IPS-18c (cell line): Measurements from ENCODE around the gene TTC19.

Experiments
- H3K4me3 ChIP-seq: 2 replicates; pipeline ENCODE4 v1.7.0; 2013; ENCODE audit warnings: low read depth, mild to moderate bottlenecking, low read length, moderate library complexity; ENCODE audit not compliant: insufficient read depth
- H3K9me3 ChIP-seq: one replicate; pipeline ENCODE4 v1.6.1; 2013; ENCODE audit warnings: mild to moderate bottlenecking, low read length, moderate library complexity; ENCODE audit not compliant: control insufficient read depth, insufficient read depth

The TTC19 gene, protein sequence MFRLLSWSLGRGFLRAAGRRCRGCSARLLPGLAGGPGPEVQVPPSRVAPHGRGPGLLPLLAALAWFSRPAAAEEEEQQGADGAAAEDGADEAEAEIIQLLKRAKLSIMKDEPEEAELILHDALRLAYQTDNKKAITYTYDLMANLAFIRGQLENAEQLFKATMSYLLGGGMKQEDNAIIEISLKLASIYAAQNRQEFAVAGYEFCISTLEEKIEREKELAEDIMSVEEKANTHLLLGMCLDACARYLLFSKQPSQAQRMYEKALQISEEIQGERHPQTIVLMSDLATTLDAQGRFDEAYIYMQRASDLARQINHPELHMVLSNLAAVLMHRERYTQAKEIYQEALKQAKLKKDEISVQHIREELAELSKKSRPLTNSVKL

GRCh38 chr17:15999141-15999973 lies at the start of gene TTC19, which contains the start of gene ZSWIM7:
TTC19 (plus strand) TSS chr17:15999824; CDS start chr17:15999849, 25 bp downstream.
ZSWIM7 (minus strand) TSS chr17:15999704; CDS start chr17:15999594, 110 bp downstream.
- H3K9me3 ChIP-seq = no peaks in the 10 kb centered on the region
- peak within 1 kb of the TSS; percentile 92 for H3K4me3 ChIP-seq

- no peaks in the 10 kb centered on the region for H3K9me3 ChIP-seq
- no peak overlapping the region for H3K4me3 ChIP-seq
These were observed 48.1 kb upstream of the TTC19 start for GRCh38 chr17:15951368-15952047.

DNA sequence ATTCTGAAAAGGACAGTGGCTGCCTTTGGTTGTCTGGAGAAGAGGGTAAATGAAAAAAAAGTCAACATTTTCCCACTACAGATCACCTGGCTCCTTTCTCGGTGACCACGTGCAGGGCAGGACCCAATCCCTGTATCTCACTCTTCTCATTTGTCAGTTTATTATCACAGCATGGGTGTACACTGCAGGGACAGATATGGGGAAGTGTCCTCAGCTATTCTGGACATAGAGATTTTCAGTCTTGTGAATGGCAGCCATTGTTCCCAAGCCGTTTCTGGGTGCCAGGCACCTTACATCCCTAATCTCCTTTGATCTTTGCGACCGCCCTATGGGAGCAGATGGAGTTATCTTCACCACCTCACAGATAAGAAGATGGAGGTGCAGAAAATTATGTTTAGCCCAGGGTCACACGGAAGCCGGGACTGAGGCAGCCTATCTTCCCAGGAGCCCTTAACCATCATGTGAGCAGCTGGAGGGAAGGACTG lies 47.5 kb upstream of the TTC19 start:
- H3K9me3 ChIP-seq = no peaks in the 10 kb centered on the region
- H3K4me3 ChIP-seq = no peak overlapping the region

- Histone ChIP-seq H3K9me3 (no peaks in the 10 kb centered on the region), H3K4me3 (no peak overlapping the region)
These were observed 46.5 kb upstream of the TTC19 start for GRCh38 chr17:15952916-15953790.

- no peak overlapping the region for H3K4me3 ChIP-seq
These were observed 45.4 kb upstream of the TTC19 start for GRCh38 chr17:15954222-15954621.

DNA sequence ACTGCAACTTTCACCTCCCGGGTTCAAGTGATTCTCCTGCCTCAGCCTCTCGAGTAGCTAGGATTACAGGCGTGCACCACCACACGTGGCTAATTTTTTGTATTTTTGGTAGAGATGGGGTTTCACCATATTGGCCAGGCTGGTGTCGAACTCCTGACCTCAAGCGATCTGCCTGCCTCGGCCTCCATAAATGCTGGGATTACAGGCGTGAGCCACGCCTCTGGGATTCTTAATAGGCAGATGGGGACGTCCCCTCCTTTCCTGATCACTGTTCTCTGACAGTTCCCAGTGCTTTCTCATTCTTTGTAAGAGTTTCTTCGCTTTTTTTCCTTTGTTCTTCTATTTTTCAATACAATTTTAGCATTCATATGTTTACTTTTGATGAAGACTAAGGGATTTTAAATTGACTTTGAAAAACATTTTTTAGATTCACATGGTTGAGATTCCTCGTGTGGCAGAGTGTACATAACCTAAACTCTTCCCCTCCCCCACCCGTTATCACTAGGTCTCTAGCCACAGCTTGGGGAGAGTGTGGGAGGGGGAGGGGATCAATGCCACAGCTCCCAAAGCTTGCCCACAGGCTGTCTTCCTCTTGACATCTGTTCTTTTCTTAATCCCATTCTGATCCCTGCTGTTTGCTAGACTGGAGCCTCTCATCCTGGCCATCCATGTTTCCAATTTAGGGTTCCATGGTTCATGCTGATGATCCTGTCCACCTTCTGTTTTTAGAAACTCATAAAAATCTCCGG lies 43.7 kb upstream of the TTC19 start:
- H3K4me3 ChIP-seq = no peak overlapping the region
- no peaks in the 10 kb centered on the region for H3K9me3 ChIP-seq

More at GRCh38 chr17:15954222-15954621, 45.4 kb upstream of the TTC19 start:
- H3K9me3 ChIP-seq = no peaks in the 10 kb centered on the region

DNA sequence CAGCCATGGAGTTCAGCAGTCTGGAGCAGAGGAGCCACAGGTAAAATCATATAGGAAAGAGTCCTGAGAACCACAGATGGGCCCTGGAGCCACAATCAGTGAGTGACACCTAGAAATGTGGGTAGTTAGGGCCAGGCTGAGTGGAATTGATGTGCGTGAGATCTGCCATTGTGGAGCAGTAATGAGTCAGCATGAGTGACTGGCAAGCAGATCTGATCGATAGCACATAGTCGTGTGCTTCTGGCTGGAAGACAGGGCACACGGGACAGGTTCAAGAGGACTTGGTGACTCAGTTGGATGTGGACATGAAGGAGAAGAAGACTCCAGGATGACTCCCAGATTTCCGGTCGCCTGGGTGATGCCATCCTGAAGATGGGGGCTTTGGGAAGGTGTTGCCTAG lies 42.4 kb upstream of the TTC19 start:
- Histone ChIP-seq H3K9me3 (no peaks in the 10 kb centered on the region), H3K4me3 (no peak overlapping the region)

- H3K4me3 ChIP-seq = no peak overlapping the region
These were observed 41.9 kb upstream of the TTC19 start for GRCh38 chr17:15957608-15958307.

GRCh38 chr17:15958484-15958854 lies 41.2 kb upstream of the TTC19 start:
- Histone ChIP-seq H3K9me3 (no peaks in the 10 kb centered on the region), H3K4me3 (no peak overlapping the region)

More at GRCh38 chr17:15957608-15958307, 41.9 kb upstream of the TTC19 start:
- no peaks in the 10 kb centered on the region for H3K9me3 ChIP-seq

DNA sequence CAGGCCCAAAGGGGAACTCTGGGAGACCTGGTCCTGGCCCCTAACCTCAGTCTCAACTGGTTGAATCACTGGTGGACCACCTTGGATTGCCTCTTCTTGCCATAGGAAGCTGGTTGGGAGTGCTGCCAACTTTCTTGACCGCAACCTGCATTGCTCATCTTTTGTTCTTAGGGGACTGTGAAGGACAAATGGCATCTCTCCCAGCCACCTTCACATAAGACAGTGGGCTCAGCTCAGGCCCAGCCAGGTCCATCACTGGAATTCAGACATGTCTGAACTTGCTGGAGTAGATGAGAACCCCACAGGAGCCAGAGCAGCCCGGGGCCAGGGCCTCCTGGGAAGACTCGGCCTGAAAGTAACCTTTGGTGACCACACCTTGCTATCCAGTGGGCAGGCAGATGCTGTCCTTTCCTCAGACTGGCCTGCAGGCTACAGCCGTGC lies 35.9 kb upstream of the TTC19 start:
- Histone ChIP-seq H3K9me3 (no peaks in the 10 kb centered on the region), H3K4me3 (no peak overlapping the region)

GRCh38 chr17:15965528-15965927 lies 34.1 kb upstream of the TTC19 start:
- no peaks in the 10 kb centered on the region for H3K9me3 ChIP-seq
- H3K4me3 ChIP-seq = no peak overlapping the region

DNA sequence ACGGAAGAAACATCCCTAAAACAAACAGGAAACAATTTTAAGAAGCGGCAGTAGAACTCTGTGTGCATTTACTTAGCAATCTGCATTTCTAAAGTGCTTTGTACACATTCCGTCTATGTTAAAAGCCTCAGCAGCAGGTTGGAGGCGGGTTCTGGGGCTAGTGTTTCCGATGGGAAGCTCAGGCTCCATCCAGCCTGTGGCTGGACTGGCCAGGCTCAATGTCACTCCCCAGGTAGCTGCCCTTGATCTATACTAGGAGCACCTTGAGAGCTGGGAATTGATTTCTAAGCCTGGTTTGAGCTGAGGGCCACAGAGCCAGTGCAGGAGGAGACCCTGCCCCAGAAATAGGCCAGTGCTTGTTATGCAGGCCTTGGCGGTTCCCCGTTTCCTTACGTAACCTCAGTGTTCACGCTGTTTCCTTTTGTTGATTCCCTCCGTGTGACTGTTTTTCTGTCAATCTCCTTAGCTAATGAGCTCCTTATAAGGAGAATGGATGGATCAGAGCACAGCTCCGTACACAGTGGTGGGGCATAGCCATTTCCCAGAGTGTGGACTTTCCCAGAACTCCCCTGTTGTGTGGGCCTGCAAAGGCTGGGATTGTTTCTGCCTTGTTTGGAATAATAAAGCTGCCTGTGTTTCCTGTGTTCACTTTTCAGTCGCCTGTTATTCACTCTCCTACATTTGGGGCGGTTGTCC lies 33.3 kb upstream of the TTC19 start:
- H3K4me3 ChIP-seq = peak overlapping the region; percentile 12; the same call in 1 of the 2 replicates
- H3K9me3 ChIP-seq = no peaks in the 10 kb centered on the region

DNA sequence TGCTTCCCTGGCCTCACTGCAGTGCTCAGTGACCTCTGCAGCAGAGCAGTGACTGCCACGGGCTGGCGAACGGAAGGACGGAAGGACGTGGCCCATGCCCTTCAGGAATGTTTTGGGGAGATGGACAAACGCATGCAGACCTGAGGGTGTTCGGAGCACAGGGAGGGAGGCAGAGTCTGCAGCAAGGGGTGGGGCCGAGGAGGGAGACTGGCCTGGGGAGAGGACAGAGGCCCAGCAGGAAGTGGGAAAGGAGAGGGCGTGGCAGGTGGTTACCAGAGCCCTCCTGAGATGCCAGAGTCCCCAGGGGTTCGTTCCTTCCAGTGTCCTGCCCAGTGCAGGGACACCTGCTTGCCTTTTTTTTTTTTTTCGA lies 32.8 kb upstream of the TTC19 start:
- H3K4me3 ChIP-seq = peak overlapping the region; percentile 12; the same call in 1 of the 2 replicates
- no peaks in the 10 kb centered on the region for H3K9me3 ChIP-seq

DNA sequence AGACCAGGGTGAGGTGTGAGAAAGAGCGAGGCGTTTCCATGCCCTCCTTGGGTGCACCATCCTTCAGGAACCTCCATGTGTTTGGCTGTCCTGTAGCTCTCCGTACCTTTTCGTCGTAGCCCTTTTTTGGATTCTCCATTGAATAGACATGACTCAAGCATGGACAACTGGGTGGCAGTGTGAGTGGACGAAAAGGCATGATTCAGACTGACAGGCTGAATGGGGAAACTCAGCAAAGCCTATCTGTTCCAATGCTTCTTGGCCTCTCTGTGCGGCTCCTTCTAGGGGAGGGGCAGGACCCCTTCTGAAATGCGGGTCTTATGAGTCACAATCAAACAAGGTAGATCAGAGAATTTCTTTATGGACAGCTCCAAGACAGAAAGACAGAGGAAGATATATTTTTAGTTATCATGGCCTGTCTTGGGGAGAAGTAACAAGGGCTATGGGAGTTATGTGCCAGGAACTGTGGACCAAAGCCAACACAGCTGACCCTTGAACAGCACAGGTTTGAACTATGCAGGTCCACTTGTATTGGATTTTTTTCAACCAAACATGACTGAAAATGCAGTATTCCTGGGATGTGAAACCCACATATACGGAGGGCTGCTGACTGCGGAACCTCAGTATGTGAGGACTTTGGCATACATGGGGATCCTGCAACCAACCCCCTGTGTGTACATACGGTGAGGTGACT lies 31.8 kb upstream of the TTC19 start:
- Histone ChIP-seq H3K9me3 (no peaks in the 10 kb centered on the region), H3K4me3 (no peak overlapping the region)
